Stimulated activated CD8-positive, alpha-beta memory T cell treated with anti-CD3 and anti-CD28 coated beads, Interleukin-2, amount 100 ng/mL, for 1 hour (primary cell): ENCODE results near the gene LMAN1.

Experiments
- DNase-seq, 2 donors: peaks; one replicate each; pipeline ENCODE4 v3.0.0-alpha.2; 2020; ENCODE audit warnings: low read depth in 2 of 2

The LMAN1 gene

DNA sequence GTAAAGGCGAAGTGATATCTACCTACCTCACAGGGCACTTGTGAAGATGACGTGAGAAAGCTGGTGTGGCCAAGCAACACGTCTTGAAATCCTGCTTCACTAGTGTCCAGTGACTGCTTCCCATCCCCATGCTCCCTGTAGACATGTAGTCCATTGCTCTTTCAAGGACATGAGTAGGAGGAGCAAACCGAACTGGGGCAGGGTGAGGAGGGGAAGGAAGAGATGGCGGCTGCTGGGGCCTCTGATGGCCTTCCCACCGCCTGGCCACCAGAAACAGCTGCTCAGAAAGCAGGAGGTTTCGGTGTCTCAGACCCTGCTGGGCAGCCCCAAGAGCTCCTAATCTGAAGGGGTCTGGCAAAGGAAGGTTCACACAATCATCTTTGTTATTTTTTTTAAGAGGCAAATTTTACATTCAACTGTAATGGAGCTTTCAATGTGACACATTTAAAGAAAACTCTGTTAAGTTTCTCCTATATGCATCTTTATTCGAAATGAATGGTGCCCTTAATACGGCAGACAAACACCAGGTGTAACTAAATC lies 55.3 kb downstream of the LMAN1 start:
- no peak for DNase-seq

- DNase-seq, result no peak
Measured at GRCh38 chr18:59303006-59303405, 56.1 kb downstream of the LMAN1 start.

- no peak for DNase-seq
Measured at GRCh38 chr18:59301929-59302328, 57.1 kb downstream of the LMAN1 start.

DNA sequence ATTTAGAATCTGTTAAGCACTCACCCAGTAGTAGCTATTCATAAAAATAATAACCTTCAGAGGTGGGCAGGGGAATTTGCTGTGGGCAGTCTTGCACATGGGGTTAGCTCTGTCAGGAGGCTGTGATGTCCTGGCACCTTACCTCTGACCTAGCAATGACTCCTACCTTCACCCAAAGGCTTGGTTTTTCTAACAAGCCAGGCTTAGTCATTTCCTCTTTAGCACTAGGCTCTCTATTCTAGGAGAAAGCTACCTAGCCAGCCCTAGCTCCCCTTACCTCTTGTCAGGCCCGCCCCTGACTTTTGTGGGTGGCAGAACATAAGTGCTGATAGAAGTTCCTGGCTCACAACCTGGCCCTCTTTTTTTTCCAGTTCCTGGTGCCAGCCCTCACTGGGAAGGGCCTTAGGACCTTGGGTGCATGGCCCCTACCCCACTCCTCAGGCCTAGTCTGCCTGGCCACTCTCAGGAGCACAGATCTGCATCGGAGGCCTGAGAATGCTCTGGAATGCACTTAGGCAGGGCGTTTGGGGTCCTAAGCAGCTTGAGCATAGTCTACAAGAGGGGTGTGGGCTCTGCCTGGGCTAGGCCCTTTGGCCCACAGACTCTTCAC lies 58.3 kb downstream of the LMAN1 start:
- DNase-seq, result no peak

- DNase-seq, result no peak
Measured at GRCh38 chr18:59298871-59299270, 60.2 kb downstream of the LMAN1 start.

GRCh38 chr18:59293317-59293716 lies 65.7 kb downstream of the LMAN1 start:
- DNase-seq, result no peak

DNA sequence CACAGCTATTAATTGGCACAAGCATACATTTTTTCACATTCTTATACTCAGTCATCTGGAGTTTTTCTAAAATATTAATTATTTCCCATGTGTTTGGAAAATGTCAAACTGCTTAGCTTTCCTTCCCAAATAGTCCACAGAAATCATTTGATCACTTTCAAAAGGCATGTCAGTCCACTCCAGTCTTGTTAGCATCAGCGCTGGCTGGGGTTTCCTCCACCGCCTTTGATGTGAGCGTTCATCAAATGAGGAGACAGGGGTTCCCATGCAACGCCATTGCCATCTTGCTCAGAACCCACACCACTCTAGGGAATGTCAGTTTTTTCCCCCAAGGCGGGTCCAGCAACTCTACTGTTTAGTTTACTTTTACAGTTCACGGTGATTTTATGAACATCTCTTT lies 72.7 kb downstream of the LMAN1 start:
- DNase-seq, result no peak

DNA sequence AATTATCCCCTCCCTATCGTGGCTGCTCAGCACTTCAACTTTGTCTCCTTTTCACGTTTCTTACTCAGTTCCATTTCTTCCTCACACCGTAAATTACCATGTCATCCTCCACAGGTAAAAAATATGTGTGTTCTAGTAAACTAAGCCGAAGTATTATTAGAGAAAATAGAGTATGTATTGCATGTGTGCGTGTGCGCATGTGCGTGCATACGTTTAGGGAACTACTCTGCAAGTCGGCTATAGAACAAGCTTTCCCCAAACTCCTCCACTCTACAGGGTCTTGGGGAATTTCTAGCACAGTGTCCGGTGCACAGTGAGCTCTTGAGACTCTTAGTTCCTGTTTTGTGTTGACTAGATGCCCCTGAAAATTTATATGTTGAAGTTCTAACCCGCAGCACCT lies 76.7 kb downstream of the LMAN1 start:
- DNase-seq, result no peak

GRCh38 chr18:59279722-59280121 lies 79.3 kb downstream of the LMAN1 start:
- no peak for DNase-seq

- no peak for DNase-seq
Measured at GRCh38 chr18:59279193-59279592, 79.9 kb downstream of the LMAN1 start.

DNA sequence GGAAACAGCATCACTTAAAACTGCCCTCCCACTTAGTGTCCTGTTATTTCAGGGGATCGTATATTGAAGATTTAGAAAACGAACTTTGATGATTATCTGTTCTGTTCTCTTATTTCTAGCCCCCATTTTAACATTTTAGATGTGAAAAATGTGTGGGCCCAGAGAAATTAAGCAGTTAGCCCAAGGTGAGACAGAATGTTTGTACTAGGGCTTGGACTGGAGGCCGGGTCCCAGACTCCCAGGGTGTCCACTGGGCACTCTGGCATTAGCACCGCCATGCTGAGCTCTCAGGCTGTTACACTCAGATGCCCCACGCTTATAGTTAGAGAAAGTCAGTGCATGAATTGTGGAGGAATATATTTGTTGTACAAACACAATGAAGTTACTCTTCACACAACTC lies 80.3 kb downstream of the LMAN1 start:
- DNase-seq, result no peak
